NCI-H2227 treated with DMSO at 0.1 percent for 48 hours (cell line): ENCODE measurements around the gene ESM1.
"Not testable (repeated sequence)": the region's sequence is repeated elsewhere in the genome, so short reads cannot be mapped to it uniquely, and the experiment has no call there.

Source experiments
- DNase-seq: peaks from one replicate; lab custom pipeline; 2025; lab: John Stamatoyannopoulos, UW

The ESM1 gene

GRCh38 chr5:54985301-54986268 is at the start of gene ESM1:
ESM1 (minus strand) TSS chr5:54985593; CDS start chr5:54985517, 76 bp downstream.
- peak; percentile 0 for DNase-seq

DNA sequence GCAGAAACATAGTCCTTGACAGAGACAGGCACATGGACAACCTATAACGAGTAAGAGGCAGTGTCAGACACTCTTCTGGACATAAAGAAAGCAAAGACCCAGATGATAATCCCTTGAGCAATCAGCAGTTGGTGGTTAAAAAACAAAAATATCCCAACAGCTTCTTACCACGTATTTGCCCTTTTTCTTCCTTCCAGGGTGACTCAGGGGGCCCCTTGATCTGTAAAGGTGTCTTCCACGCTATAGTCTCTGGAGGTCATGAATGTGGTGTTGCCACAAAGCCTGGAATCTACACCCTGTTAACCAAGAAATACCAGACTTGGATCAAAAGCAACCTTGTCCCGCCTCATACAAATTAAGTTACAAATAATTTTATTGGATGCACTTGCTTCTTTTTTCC is 48.2 kb upstream of the ESM1 start:
- no peak for DNase-seq

DNA sequence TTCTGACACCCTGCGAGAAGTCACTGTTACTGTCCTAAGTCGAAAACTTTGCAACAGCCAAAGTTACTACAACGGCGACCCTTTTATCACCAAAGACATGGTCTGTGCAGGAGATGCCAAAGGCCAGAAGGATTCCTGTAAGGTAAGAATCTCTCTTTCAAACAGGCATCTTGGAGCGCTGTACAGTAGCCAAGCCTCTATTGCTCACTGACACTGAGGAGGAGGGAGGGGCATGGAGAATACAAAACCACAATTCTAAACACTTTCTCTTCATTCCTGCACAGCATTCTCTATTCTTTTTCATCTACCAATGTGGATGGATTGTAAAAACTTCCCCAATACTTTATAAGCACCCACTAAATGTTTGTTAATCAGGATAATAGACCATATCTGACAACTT is 46.1 kb upstream of the ESM1 start:
- DNase-seq = no peak

DNA sequence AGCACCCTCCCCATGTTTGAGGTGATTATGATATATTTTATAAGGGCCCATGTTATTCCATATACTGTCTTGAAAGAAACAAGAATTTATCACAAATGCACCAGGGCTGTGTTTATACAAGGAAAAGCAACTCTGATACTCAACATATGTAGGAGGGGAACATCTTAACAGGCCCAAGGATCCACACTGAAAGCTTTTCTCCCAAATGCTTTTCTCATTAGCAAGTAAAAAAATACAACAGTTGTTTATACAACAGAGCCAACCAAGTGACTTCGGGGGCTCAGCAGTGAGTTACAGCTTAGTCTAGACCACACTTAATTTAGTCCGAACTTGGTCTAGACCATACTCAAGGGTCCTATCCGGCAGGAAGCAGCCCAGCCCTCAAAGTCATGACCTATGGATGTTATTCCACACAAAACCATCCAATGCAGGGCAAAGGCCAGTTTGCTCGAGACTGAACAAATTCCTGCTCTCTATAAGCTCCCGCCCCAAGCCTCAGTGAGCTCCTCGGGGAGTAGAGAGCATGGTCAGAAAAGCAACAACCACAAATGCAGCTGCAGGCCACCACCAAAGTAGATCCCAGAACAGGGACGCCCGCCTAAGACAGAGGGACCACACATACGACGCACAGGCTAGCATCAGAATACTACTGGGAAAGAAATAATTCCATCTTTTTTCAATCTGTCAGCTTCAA is 45.4 kb upstream of the ESM1 start:
- no peak for DNase-seq

DNA sequence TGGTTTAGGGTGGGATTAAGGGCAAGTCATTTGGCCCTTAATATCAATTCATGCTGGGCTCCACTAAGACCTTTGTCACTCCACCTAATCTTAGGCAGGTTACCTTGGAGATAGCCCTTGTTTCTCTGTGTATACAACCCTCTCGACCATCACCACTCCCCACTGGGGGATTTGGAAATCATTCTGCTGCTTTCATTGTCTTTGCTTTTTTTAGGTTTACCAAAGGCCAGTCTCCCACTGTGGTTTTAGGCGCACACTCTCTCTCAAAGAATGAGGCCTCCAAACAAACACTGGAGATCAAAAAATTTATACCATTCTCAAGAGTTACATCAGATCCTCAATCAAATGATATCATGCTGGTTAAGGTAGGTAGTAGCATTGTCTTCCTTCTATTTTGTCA is 44.8 kb upstream of the ESM1 start:
- DNase-seq = no peak

DNA sequence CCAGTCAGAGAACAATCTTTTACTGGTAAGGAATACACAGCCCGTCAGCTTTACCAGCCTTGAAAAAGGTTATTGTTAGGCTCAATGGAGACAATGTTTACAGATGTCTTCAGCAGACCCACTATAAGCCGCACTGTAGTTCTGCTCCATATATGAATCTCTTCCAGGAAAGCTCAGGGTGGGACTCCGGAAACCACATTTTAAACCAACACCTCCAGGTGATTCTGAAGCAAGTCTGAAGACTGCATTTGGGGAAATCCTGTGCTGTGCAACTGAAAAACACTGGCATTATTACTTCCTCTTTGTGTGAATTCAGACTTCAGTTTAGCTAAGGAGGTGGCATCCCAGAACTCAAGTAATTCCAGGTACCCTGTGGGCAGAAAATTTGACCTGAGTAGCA is 42.2 kb upstream of the ESM1 start:
- no peak for DNase-seq

GRCh38 chr5:55022450-55022849 is 37.1 kb upstream of the ESM1 start:
- no peak for DNase-seq

GRCh38 chr5:55021821-55022220 is 36.4 kb upstream of the ESM1 start:
- no peak for DNase-seq

DNA sequence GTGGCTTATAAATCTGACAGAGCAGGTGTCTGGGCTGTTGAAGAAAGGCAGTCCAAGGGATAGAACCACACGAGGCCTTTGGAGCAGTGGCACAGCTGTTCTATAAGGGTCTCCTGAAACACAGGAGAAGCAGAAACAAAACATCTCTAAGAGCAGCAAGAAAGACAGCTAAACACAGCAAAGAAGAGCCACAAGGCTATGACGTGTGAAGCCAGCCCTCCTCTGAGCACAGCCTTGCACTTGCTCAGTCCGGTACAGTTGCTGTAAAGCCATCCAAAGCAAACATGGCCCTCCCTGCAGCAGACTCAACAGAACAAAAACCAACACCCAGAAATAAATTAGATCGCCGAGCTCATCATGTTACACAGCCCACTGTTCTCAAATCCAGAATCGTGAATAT is 36.0 kb upstream of the ESM1 start:
- DNase-seq = no peak

GRCh38 chr5:55010149-55010548 is 24.8 kb upstream of the ESM1 start:
- DNase-seq = not testable (repeated sequence)

DNA sequence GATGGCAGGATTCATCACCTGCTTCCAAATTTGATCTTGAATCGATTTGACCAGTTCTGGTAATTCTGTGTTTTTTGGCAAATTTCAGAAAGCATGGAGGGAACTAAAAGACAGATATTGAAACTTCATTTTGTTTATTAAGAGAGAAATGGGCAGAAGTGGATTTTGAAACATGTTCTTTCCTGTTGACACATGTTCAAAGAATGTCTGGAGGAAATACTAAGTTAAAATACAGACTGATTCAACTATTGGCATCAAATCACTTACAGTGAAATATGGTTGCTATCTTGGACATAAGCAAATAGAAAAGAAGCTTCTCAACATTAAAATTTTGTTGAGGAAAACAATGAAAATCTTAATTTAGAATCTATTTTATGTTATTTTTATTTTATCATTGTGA is 19.3 kb upstream of the ESM1 start:
- DNase-seq = no peak

DNA sequence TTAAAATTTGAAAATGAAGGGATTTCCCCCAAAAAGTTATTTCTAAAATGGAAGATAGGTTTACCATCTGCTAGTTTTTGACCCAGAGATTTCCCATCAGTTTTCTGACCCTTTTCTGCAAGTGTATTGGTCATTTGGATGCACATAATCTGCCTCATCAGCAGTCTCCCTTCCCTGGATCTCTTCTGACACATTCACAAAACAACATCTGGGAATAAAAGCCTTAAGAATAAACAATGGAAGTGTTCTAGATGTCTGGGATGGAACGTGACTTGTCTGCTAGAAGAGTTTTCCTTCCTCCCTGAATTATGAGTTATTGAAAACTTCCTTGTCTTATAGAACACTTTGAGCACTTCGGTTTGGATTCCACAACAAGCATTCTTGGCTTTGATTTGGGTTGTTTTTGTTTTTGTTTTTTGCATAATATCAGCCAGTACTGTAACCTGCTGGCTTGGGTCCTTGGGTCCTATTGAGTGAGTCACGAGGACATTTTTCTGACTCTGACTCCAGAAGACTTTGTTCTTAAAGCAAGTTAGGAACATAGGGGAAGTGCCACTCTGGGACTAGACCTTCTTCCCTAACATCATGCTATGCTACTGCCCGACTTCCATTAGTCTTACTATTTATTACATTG is 18.2 kb upstream of the ESM1 start:
- DNase-seq = no peak

GRCh38 chr5:55002166-55002565 is 16.8 kb upstream of the ESM1 start:
- DNase-seq = not testable (repeated sequence)

DNA sequence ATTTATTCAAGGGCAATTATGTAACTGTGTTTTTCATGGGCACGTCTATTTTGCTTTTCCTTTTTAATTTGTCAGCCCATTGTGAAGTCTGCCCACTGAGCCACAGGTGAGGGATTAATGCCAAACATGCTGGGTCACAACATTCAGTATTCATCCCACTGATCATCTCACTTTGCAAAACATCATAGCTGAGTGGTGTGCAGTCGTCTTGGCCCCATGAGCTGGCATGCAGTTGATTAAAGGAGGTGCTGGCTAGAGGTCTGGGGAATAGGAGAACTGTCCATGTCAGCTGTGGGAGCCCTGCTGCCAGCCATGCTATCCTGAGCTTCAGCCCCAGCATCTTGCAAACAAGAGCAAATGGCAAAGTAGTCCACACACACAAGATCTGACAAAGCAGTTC is 11.7 kb upstream of the ESM1 start:
- no peak for DNase-seq

DNA sequence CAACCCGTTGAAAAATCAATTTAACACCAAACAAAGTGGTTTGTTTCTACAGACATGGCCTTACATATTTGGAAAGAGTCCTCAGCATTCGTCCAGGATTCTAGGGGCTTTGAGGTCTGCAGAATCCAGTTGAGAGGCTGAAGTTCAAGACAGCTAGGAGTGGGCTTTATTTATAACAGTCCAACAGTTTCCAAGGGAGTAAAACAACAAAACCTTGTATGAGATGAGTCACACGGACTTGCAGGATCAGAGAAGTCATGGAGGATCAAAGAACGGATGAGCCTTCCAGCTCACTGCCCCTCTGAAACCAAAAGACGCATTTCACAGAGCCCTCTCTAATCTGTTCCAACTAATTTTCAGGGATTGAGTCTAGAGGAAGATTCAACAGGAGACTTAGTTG is 11.1 kb upstream of the ESM1 start:
- no peak for DNase-seq

DNA sequence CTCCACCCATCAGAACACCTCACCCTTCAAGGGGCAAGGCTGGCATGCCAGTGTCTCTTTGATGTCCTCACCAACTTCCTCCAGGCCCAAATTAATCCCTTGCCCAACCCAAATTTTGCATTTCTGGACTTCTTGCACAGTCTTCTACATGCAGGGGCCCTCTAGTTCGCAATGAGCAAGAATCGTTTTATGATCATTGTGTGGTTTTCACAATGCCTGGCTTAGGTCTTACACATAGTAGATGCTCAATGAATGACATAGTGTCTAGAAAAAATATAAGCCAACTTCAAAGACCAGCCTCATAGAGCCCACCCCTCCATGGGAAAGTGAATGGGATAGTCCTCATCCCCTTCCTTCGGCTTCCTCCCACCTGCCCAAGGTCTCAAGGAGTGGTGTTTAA is 9.8 kb upstream of the ESM1 start:
- DNase-seq = no peak

- DNase-seq = no peak
Measured at GRCh38 chr5:54994628-54995027, 9.2 kb upstream of the ESM1 start.

GRCh38 chr5:54993318-54993717 is 7.9 kb upstream of the ESM1 start:
- DNase-seq = no peak

DNA sequence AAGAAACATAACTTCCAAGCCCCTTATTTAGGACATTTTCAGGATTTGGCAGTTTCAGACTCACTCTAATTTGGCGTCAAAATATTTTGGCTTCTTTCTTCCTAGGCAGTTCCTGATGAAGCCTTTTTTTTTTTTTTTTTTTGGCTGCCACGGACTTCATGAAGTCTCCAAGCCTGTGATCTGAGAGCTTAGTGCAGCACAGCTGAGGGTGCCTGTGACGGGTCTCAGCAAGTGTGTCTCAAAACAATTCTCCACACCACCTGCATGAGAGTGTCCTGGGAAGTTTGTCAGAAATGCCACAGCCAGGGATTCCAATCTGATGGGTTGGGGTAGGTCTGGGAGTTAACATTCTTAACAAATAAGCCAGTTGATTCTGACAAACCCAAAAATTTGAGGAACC is 6.0 kb upstream of the ESM1 start:
- no peak for DNase-seq

- no peak for DNase-seq
Measured at GRCh38 chr5:54990841-54991258, 5.5 kb upstream of the ESM1 start.

DNA sequence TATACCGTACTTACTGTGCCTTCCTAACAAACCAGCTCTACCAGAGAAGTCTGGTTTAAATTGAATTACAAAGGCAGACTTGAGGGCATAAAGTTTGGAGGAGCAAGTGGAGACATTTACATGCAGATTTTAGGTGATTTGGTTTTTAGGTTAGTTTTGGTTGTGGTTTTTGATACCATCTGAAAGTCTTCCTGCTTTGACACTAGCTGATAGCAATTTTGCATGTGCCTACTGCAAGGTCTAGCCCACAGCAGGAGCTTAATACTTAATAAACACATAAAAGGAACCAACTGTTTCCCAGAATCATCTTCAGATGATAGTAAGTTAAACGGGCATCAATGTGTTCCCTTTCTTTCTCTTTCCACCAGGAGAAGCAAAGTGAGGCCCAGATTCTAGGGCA is 3.4 kb upstream of the ESM1 start:
- DNase-seq = no peak

- no peak for DNase-seq
Measured at GRCh38 chr5:54988218-54988617, 2.8 kb upstream of the ESM1 start.

DNA sequence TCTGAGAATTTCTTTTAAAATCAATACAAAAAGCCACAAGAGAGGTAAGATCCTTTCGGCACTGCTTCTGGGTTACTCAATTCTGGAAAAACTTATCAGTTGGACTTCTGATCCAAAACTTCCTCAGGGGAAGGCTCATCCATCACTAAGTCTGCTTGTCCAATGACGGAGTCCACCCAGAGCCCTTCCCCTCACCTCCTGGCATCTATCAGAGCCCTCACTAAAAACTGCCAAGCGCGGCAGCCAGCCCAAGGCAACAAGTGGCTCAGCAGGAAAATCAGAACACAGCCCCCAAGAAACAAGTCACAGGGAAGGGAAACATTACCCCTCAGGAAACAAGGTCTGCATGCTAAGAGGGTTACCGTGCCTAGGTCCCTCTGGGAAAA is 869 bp upstream of the ESM1 start:
- DNase-seq = no peak
